GM12801 (cell line): ENCODE results near the gene BTN1A1.

Experiments
- CTCF ChIP-seq: IDR thresholded peaks from one replicate; pipeline ENCODE4 v1.5.1; 2011; ENCODE audit warnings: control low read depth; ENCODE audit not compliant: insufficient read length; ENCODE audit errors: extremely low read depth

The BTN1A1 gene

GRCh38 chr6:26556263-26557070 lies 56.4 kb downstream of the BTN1A1 start:
- TF ChIP-seq CTCF, result no peak
